HepG2 (cell line): ENCODE data around the gene AZI2. TPM values are rescaled to one million over a fixed set of nuclear protein-coding genes. Genes with fewer than 3 reads are reported as not detected.

Experiments
- ARID4A ChIP-seq: sonication (generic); formaldehyde crosslinking; IDR thresholded peaks from 2 replicates; pipeline ENCODE4 v1.5.0; 2020; ENCODE audit warnings: mild to moderate bottlenecking, missing genetic modification reagents, borderline replicate concordance
- EHMT2 ChIP-seq: fragments of 200-600 bp; sonication (generic); IDR thresholded peaks from 2 replicates; pipeline ENCODE4 v1.7.0; 2017; ENCODE audit warnings: antibody characterized with exemption, low read depth, low read length, borderline replicate concordance
- ERF ChIP-seq: IDR thresholded peaks from 2 replicates; pipeline ENCODE4 v1.6.1; 2018; ENCODE audit warnings: missing biosample characterization, missing genetic modification reagents
- FOXP4 ChIP-seq: sonication (generic); formaldehyde crosslinking; IDR thresholded peaks from 2 replicates; pipeline ENCODE4 v1.4.0; 2020; ENCODE audit warnings: missing genetic modification reagents
- HCFC1 ChIP-seq: fragments of 150-350 bp; IDR thresholded peaks from 2 replicates; pipeline ENCODE4 v1.6.1; 2014; ENCODE audit warnings: low read depth, low read length
- HOXA9 ChIP-seq: sonication (generic); formaldehyde crosslinking; IDR thresholded peaks from 2 replicates; pipeline ENCODE4 v1.8.1; 2022; ENCODE audit warnings: missing genetic modification reagents, mild to moderate bottlenecking, moderate library complexity, borderline replicate concordance
- IRF1 ChIP-seq: sonication (generic); formaldehyde crosslinking; IDR thresholded peaks from 2 replicates; pipeline ENCODE4 v1.4.0; 2020; ENCODE audit warnings: low read depth, mild to moderate bottlenecking, missing genetic modification reagents
- MNT ChIP-seq: fragments of 450-650 bp; IDR thresholded peaks from 2 replicates; pipeline ENCODE4 v1.6.1; 2016
- NR2F6 ChIP-seq, 2 experiments: IDR thresholded peaks; 2 replicates each; pipeline ENCODE4 v1.6.1; 2016; ENCODE audit warnings: antibody characterized with exemption in 1 of 2, mild to moderate bottlenecking in 1 of 2
- PHF21A ChIP-seq: sonication (generic); formaldehyde crosslinking; IDR thresholded peaks from 2 replicates; pipeline ENCODE4 v1.5.0; 2020; ENCODE audit warnings: mild to moderate bottlenecking, missing genetic modification reagents
- POGK ChIP-seq: sonication (generic); formaldehyde crosslinking; conservative IDR thresholded peaks from 2 replicates; pipeline ENCODE4 v1.8.0; 2022; ENCODE audit warnings: mild to moderate bottlenecking, moderate library complexity, missing genetic modification reagents
- SIX1 ChIP-seq: sonication (generic); formaldehyde crosslinking; IDR thresholded peaks from 2 replicates; pipeline ENCODE4 v1.4.0; 2020; ENCODE audit warnings: missing genetic modification reagents, borderline replicate concordance
- ZFP36L2 ChIP-seq: sonication (generic); formaldehyde crosslinking; IDR thresholded peaks from 2 replicates; pipeline ENCODE4 v1.4.0; 2020; ENCODE audit warnings: missing genetic modification reagents
- ZNF350 ChIP-seq: sonication (generic); formaldehyde crosslinking; IDR thresholded peaks from 2 replicates; pipeline ENCODE4 v1.4.0; 2020; ENCODE audit warnings: mild to moderate bottlenecking, low read depth, missing genetic modification reagents, borderline replicate concordance
- ZNF496 ChIP-seq: sonication (generic); formaldehyde crosslinking; IDR thresholded peaks from 2 replicates; pipeline ENCODE4 v1.8.1; 2023; ENCODE audit warnings: mild to moderate bottlenecking, moderate library complexity, missing genetic modification reagents; ENCODE audit not compliant: insufficient replicate concordance
- ZNF614 ChIP-seq: IDR thresholded peaks from 2 replicates; pipeline ENCODE4 v1.6.1; 2018; ENCODE audit warnings: missing biosample characterization, missing genetic modification reagents, inconsistent platforms, borderline replicate concordance
- ZSCAN25 ChIP-seq: sonication (generic); formaldehyde crosslinking; IDR thresholded peaks from 2 replicates; pipeline ENCODE4 v1.8.0; 2022; ENCODE audit warnings: mild to moderate bottlenecking, missing genetic modification reagents
- polyA plus RNA-seq, 8 experiments: library from polyadenylated mRNA; depleted of rRNA in 3 of 8; stranded (reverse) in 7 of 8; unstranded in 1 of 8; fragments of >200 nt; fragmentation: Illumina TruSeq in 4 of 8; extraction: Trizol in 4 of 8; gene quantifications; 2 replicates each; pipeline versions ENCODE4 v1.2.1 to v1.2.3, GENCODE V29; 2011 to 2016; ENCODE audit warnings: low read depth in 4 of 8, missing spikeins in 1 of 8, mixed read lengths in 1 of 8; ENCODE audit not compliant: insufficient read depth in 1 of 8
- total RNA-seq, 5 experiments: library from RNA; depleted of rRNA; stranded (reverse); fragments of >200 nt; fragmentation: Illumina TruSeq; extraction: Trizol; gene quantifications; 2 replicates each; pipeline ENCODE4 v1.2.3, GENCODE V29; 2016; ENCODE audit warnings: low read depth in 1 of 5

Gene AZI2
- total and polyA plus RNA-seq, 2 of the 13 experiments (the other 11 are each of a cell fraction or from before 2014, with no cell fraction given): 43.7 to 49.8 TPM

GRCh38 chr3:28320981-28321380 lies 27.6 kb downstream of the AZI2 start (continued):
- TF ChIP-seq POGK (no peak), EHMT2 (peak; percentile 62; the same call in 1 of the 2 replicates), HOXA9 (CRISPR knock-in tag) (no peak), ARID4A (CRISPR knock-in tag) (no peak), FOXP4 (CRISPR knock-in tag) (peak; percentile 43; the same call in 1 of the 2 replicates), ZNF496 (CRISPR knock-in tag) (no peak), ERF (CRISPR knock-in tag) (no peak), PHF21A (CRISPR knock-in tag) (no peak), ZFP36L2 (CRISPR knock-in tag) (no peak), ZNF614 (CRISPR knock-in tag) (no peak), IRF1 (CRISPR knock-in tag) (no peak), NR2F6 (IDR thresholded peaks at IDR 0.05) (peak; percentile 52; the same call in 1 of the 2 replicates), NR2F6 (CRISPR knock-in tag; IDR thresholded peaks at IDR 0.05) (peak; percentile 45; the same call in 1 of the 2 replicates), MNT (no peak), HCFC1 (no peak), ZSCAN25 (CRISPR knock-in tag) (no peak), SIX1 (CRISPR knock-in tag) (no peak), ZNF350 (CRISPR knock-in tag) (no peak)
